Astrocyte of the spinal cord (primary cell): Measurements from ENCODE around the gene TCF21.

Source experiments
- DNase-seq: peaks from one replicate; pipeline ENCODE4 v3.0.0; 2011; ENCODE audit warnings: low read depth, low spot score
- H3K4me3 ChIP-seq: 2 replicates; pipeline ENCODE4 v1.5.1; 2011; ENCODE audit warnings: low read depth, mild to moderate bottlenecking, low read length, moderate library complexity
- in situ Hi-C: cut with HindIII; loops from 2 replicates; pipeline ENCODE4 v1.10.0; 2017; ENCODE audit warnings: low sequenced_read_pairs
- TF ChIP-seq, protein P1 (sequence below): IDR thresholded peaks from 2 replicates; pipeline ENCODE4 v1.5.1; 2012; ENCODE audit warnings: low read depth, mild to moderate bottlenecking, low read length, inconsistent platforms

The TCF21 gene

GRCh38 chr6:133891927-133892812 lies 3.3 kb downstream of the TCF21 start:
- in situ Hi-C loops, result no loop called here
- peak; percentile 37 for DNase-seq
- TF ChIP-seq, protein P1, sequence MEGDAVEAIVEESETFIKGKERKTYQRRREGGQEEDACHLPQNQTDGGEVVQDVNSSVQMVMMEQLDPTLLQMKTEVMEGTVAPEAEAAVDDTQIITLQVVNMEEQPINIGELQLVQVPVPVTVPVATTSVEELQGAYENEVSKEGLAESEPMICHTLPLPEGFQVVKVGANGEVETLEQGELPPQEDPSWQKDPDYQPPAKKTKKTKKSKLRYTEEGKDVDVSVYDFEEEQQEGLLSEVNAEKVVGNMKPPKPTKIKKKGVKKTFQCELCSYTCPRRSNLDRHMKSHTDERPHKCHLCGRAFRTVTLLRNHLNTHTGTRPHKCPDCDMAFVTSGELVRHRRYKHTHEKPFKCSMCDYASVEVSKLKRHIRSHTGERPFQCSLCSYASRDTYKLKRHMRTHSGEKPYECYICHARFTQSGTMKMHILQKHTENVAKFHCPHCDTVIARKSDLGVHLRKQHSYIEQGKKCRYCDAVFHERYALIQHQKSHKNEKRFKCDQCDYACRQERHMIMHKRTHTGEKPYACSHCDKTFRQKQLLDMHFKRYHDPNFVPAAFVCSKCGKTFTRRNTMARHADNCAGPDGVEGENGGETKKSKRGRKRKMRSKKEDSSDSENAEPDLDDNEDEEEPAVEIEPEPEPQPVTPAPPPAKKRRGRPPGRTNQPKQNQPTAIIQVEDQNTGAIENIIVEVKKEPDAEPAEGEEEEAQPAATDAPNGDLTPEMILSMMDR, result no peak
- peak overlapping the region; percentile 52 for H3K4me3 ChIP-seq

GRCh38 chr6:133892813-133893691 lies 4.1 kb downstream of the TCF21 start:
- DNase-seq, result peak; percentile 10
- TF ChIP-seq, protein P1, result no peak
- in situ Hi-C loops, result no loop called here
- no peak overlapping the region for H3K4me3 ChIP-seq

GRCh38 chr6:133893946-133894345 lies 5.0 kb downstream of the TCF21 start:
- no peak overlapping the region for H3K4me3 ChIP-seq
- in situ Hi-C loops, result no loop called here
- no peak for DNase-seq
- TF ChIP-seq, protein P1, result no peak

DNA sequence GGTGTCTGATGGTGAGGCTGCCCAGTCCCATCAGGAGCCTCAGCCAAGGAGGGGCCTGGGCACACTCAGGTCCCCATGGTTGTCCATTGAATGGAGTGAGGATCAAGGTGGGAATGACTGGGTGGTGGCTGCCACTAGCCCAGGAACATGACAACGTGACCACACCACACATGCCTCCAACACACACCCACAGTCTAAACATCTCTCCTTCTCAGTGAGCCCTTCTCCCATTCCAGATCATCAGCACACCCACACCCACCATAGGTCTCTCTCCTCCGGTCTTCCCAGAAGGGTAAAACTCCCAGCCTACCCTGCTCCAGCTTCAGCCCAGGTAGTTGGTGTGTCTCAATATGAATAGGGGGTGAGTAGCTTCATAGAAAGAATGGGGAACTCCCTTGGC lies 5.5 kb downstream of the TCF21 start:
- in situ Hi-C loops, result no loop called here
- no peak for DNase-seq
- TF ChIP-seq, protein P1, result no peak
- H3K4me3 ChIP-seq, result no peak overlapping the region

DNA sequence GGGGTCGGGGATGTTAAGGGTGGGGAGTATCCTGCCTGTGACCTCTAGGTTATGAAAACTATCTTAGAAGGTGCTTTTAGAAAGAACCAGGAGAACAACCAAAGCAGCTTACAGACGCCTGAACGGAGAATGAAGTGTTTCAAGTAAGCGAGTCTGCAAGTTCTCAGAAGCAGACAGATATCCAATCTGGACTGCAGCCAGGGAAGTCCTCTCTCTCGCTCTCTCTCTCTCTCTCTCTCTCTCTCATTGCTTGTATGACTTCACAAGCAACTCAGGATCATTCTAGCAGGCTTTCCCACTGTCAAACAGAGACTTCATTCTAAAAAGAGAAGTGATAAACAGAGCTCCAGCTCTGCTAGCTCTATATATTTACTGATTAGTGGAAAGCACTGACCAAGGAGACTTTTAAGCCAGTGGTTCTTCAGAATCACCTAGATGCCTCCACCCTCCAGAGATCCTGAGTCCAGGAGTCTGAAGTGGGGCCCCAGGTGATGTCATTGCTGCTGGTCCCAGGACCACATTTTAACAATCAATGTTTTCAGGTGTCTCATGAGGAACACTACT lies 6.0 kb downstream of the TCF21 start:
- peak; percentile 37 for DNase-seq
- TF ChIP-seq, protein P1, result no peak
- H3K4me3 ChIP-seq, result no peak overlapping the region
- in situ Hi-C loops, result no loop called here

GRCh38 chr6:133895573-133896343 lies 6.8 kb downstream of the TCF21 start:
- TF ChIP-seq, protein P1, result peak; percentile 19
- peak overlapping the region; percentile 36 for H3K4me3 ChIP-seq
- DNase-seq, result peak; percentile 47
- in situ Hi-C loops, result no loop called here
